RCC 7860 (cell line): ENCODE measurements around the gene XKR3.
"Not testable (repeated sequence)": the region's sequence is repeated elsewhere in the genome, so short reads cannot be mapped to it uniquely, and the experiment has no call there.

ENCODE experiments used
- DNase-seq: peaks from one replicate; pipeline ENCODE4 v3.0.0-alpha.2; 2015; ENCODE audit warnings: low spot score
- FAIRE-seq: peaks from 2 replicates; lab custom pipeline; 2012; peaks lifted over from hg19 to GRCh38; lab: Jason Lieb, UNC

Gene XKR3

GRCh38 chr22:16824716-16825687, at the start of gene XKR3:
Gene XKR3 (minus strand): TSS chr22:16825411. CDS start chr22:16808073, 17,338 bp downstream.
- DNase-seq (no peak), FAIRE-seq (no peak)

GRCh38 chr22:16869640-16870039, 44.4 kb upstream of the XKR3 start:
- not testable (repeated sequence) for DNase-seq, FAIRE-seq

GRCh38 chr22:16866167-16866566, 41.0 kb upstream of the XKR3 start:
- DNase-seq: peak; percentile 54
- FAIRE-seq: peak; percentile 24

GRCh38 chr22:16856851-16857250, 31.6 kb upstream of the XKR3 start:
- not testable (repeated sequence) for FAIRE-seq, DNase-seq

- DNase-seq: no peak
- FAIRE-seq: no peak
Observed at GRCh38 chr22:16854631-16855030, 29.4 kb upstream of the XKR3 start.

- peak; percentile 79 for FAIRE-seq
- peak; percentile 61 for DNase-seq
Observed at GRCh38 chr22:16851268-16851996, 26.2 kb upstream of the XKR3 start.

- FAIRE-seq: no peak
- no peak for DNase-seq
Observed at GRCh38 chr22:16847271-16847670, 22.1 kb upstream of the XKR3 start.

- FAIRE-seq (no peak), DNase-seq (no peak)
Observed at GRCh38 chr22:16845881-16846280, 20.7 kb upstream of the XKR3 start.

GRCh38 chr22:16845465-16845864, 20.3 kb upstream of the XKR3 start:
- no peak for DNase-seq
- FAIRE-seq: no peak

GRCh38 chr22:16844529-16844928, 19.3 kb upstream of the XKR3 start:
- FAIRE-seq (no peak), DNase-seq (no peak)

- no peak for DNase-seq
- no peak for FAIRE-seq
Observed at GRCh38 chr22:16838073-16838472, 12.9 kb upstream of the XKR3 start.

GRCh38 chr22:16834971-16835370, 9.8 kb upstream of the XKR3 start:
- DNase-seq (no peak), FAIRE-seq (no peak)

- FAIRE-seq (no peak), DNase-seq (no peak)
Observed at GRCh38 chr22:16831257-16831656, 6.0 kb upstream of the XKR3 start.

- FAIRE-seq (no peak), DNase-seq (no peak)
Observed at GRCh38 chr22:16829985-16830384, 4.8 kb upstream of the XKR3 start.

GRCh38 chr22:16828876-16829275, 3.7 kb upstream of the XKR3 start:
- no peak for FAIRE-seq
- no peak for DNase-seq

GRCh38 chr22:16827506-16827905, 2.3 kb upstream of the XKR3 start:
- no peak for DNase-seq
- FAIRE-seq: no peak

- FAIRE-seq (no peak), DNase-seq (no peak)
Observed at GRCh38 chr22:16819249-16819648, 6.0 kb downstream of the XKR3 start.

- no peak for FAIRE-seq
Observed at GRCh38 chr22:16818538-16818937, 6.7 kb downstream of the XKR3 start.

GRCh38 chr22:16815073-16815472, 10.1 kb downstream of the XKR3 start:
- DNase-seq (no peak), FAIRE-seq (no peak)

More at GRCh38 chr22:16818538-16818937, 6.7 kb downstream of the XKR3 start:
- no peak for DNase-seq

- no peak for FAIRE-seq
- DNase-seq: no peak
Observed at GRCh38 chr22:16810188-16810802, 14.9 kb downstream of the XKR3 start.

- FAIRE-seq (no peak), DNase-seq (no peak)
Observed at GRCh38 chr22:16808744-16809143, 16.5 kb downstream of the XKR3 start.
